ENCODE results near the gene PADI3. TPM values are rescaled to one million over a fixed set of nuclear protein-coding genes. Genes with fewer than 3 reads are reported as not detected.
A peak's percentile ranks its signal among the peaks of the same experiment; 100 is the strongest.

The PADI3 gene
- total and polyA plus RNA-seq, 2 of the 8 experiments (the other 6 are each of a cell fraction or from before 2014, with no cell fraction given): 0.37 to 0.94 TPM

GRCh38 chr1:17246971-17247370 is 1.9 kb upstream of the PADI3 start:
- no peaks in the 10 kb centered on the region for H4K20me1 ChIP-seq (replicated peaks in 1 of 2; ENCODE audit: control insufficient read depth in 1 of 2, insufficient read depth in 2 of 2, low read length in 2 of 2)
- H3K23ac ChIP-seq (ENCODE audit: insufficient read length): no peak overlapping the region
- H3K36me3 ChIP-seq (ENCODE audit: control insufficient read depth in 2 of 4, insufficient read depth in 4 of 4, low read length in 3 of 4): no peaks in the 10 kb centered on the region
- 87% methylated on average over 2 of the region's 2 CpGs; no CpG with 5 or more reads in 1 of the 2 experiments for WGBS, 2 experiments (ENCODE audit: extremely low coverage in 1 of 2, insufficient coverage in 1 of 2, insufficient read length in 1 of 2, insufficient replicate concordance in 2 of 2, low coverage in 1 of 2, low lambda C conversion rate in 2 of 2, missing lambda C conversion rate in 1 of 2)
- no peak overlapping the region; the same call in 1 of the 2 replicates for H2BK20ac ChIP-seq (ENCODE audit: low read length)
- H2BK12ac ChIP-seq (ENCODE audit: low read depth, low read length): 0 out of 2 replicates have a peak overlapping the region, but pooled peaks have one; percentile 14
- no peak overlapping the region for H4K8ac ChIP-seq (ENCODE audit: extremely low read depth, insufficient read depth, low read length)
- no peaks in the 10 kb centered on the region for H3K79me2 ChIP-seq (ENCODE audit: control insufficient read depth in 1 of 2, insufficient read depth in 2 of 2, low read length in 2 of 2)
- TF ChIP-seq PHF8 (conservative IDR thresholded peaks at IDR 0.05; ENCODE audit: low read depth, low read length): no peak
- TF ChIP-seq, protein P1, sequence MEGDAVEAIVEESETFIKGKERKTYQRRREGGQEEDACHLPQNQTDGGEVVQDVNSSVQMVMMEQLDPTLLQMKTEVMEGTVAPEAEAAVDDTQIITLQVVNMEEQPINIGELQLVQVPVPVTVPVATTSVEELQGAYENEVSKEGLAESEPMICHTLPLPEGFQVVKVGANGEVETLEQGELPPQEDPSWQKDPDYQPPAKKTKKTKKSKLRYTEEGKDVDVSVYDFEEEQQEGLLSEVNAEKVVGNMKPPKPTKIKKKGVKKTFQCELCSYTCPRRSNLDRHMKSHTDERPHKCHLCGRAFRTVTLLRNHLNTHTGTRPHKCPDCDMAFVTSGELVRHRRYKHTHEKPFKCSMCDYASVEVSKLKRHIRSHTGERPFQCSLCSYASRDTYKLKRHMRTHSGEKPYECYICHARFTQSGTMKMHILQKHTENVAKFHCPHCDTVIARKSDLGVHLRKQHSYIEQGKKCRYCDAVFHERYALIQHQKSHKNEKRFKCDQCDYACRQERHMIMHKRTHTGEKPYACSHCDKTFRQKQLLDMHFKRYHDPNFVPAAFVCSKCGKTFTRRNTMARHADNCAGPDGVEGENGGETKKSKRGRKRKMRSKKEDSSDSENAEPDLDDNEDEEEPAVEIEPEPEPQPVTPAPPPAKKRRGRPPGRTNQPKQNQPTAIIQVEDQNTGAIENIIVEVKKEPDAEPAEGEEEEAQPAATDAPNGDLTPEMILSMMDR (IDR thresholded peaks at IDR 0.05; ENCODE audit: control extremely low read depth in 1 of 3, insufficient read depth in 1 of 3, low read depth in 1 of 3, low read length in 3 of 3): no peak
- TF ChIP-seq HDAC2 (IDR thresholded peaks at IDR 0.05; ENCODE audit: borderline replicate concordance in 1 of 2, low read depth in 2 of 2, low read length in 2 of 2): no peak
- TF ChIP-seq SP4 (IDR thresholded peaks at IDR 0.05; ENCODE audit: low read length): no peak
- TF ChIP-seq JUN (IDR thresholded peaks at IDR 0.05; ENCODE audit: low read depth, low read length): no peak
- no peak for TF ChIP-seq SIRT6 (IDR thresholded peaks at IDR 0.05; ENCODE audit: low read length)
- no peak for TF ChIP-seq EP300 (IDR thresholded peaks at IDR 0.05; ENCODE audit: borderline replicate concordance in 1 of 2, low read depth in 2 of 2, low read length in 2 of 2)
- TF ChIP-seq POU5F1 (IDR thresholded peaks at IDR 0.05; ENCODE audit: low read depth, low read length): no peak
- no peak for TF ChIP-seq KDM5A (IDR thresholded peaks at IDR 0.05; ENCODE audit: low read length)
- TF ChIP-seq CREB1 (IDR thresholded peaks at IDR 0.05): no peak
- no peak overlapping the region for H3K14ac ChIP-seq (ENCODE audit: insufficient read length)
- H3K56ac ChIP-seq (replicated peaks; ENCODE audit: insufficient read length, low read depth, low read length): no peak overlapping the region
- no peaks in the 10 kb centered on the region for H3K23me2 ChIP-seq (ENCODE audit: low read depth, low read length)
- H3K18ac ChIP-seq (ENCODE audit: extremely low read depth, low read length): no peak overlapping the region
- no peak overlapping the region for H3K4ac ChIP-seq (replicated peaks; ENCODE audit: insufficient read length, low read depth, low read length)
- no peaks in the 10 kb centered on the region for H3K79me1 ChIP-seq (ENCODE audit: low read depth, low read length)
- no peak overlapping the region for H2AK5ac ChIP-seq (ENCODE audit: low read depth, low read length)
- no peak overlapping the region for H2BK15ac ChIP-seq (ENCODE audit: low read length)
- DNase-seq (ENCODE audit: low read depth in 1 of 2, low spot score in 2 of 2) (no peak), FAIRE-seq (no peak)
- POLR2A ChIA-PET (ENCODE audit: partially characterized antibody): no interaction called here
- H3K27me3 ChIP-seq (replicated peaks in 1 of 4; ENCODE audit: control insufficient read depth in 3 of 4, extremely low read depth in 1 of 4, insufficient read depth in 3 of 4, low read length in 3 of 4): no peaks in the 10 kb centered on the region
- no peak overlapping the region for H3K27ac ChIP-seq (ENCODE audit: low read depth, low read length)
- H4K91ac ChIP-seq (replicated peaks; ENCODE audit: insufficient read length, low read length): no peak overlapping the region
- no peak overlapping the region for H3K9ac ChIP-seq (replicated peaks in 1 of 4; ENCODE audit: extremely low read depth in 1 of 4, low read depth in 3 of 4, low read length in 3 of 4)
- no peaks in the 10 kb centered on the region for H3K9me3 ChIP-seq (ENCODE audit: insufficient read depth in 2 of 2, low read depth in 1 of 2, low read length in 1 of 2)
- H2BK5ac ChIP-seq (ENCODE audit: low read depth, low read length): no peak overlapping the region
- CTCF ChIA-PET (ENCODE audit: partially characterized antibody): interaction anchor here (1.0 to 5.1 kb wide), 12 partner anchors 9 to 187 kb away, joined by 3 to 29 read pairs (median 4); no protein-coding TSS in a partner anchor
- no peak overlapping the region for H2BK120ac ChIP-seq (replicated peaks; ENCODE audit: low read depth, low read length)
- no peak overlapping the region for H3K4me3 ChIP-seq (ENCODE audit: extremely low read depth in 1 of 4, insufficient read depth in 2 of 4, low read depth in 3 of 4, low read length in 4 of 4)
- H3K4me1 ChIP-seq (replicated peaks in 1 of 4; ENCODE audit: control insufficient read depth in 3 of 4, insufficient read depth in 4 of 4, low read length in 3 of 4): peaks cover 0 to 12% (median 2%) of the 10 kb centered on the region in 4 experiments; a peak in 2 of 7 replicates
- H3K4me2 ChIP-seq (ENCODE audit: insufficient read depth in 1 of 2, low read depth in 2 of 2, low read length in 2 of 2): no peak overlapping the region
- H4K5ac ChIP-seq (ENCODE audit: insufficient read length, low read depth, low read length): no peak overlapping the region
- H2AFZ ChIP-seq (ENCODE audit: low read length): no peak overlapping the region

Data from H1 (cell line).